ENCODE results near the gene NBEAL2. TPM values are rescaled to one million over a fixed set of nuclear protein-coding genes. Genes with fewer than 3 reads are reported as not detected.

NBEAL2 gene
- total RNA-seq, 1 donor from 2014 or later: 122 TPM

- DNase-seq (ENCODE audit: low spot score): no peak
Observed at GRCh38 chr3:46986055-46986730, 6.7 kb downstream of the NBEAL2 start.

GRCh38 chr3:46986782-46987310 lies 7.4 kb downstream of the NBEAL2 start:
- no peak for DNase-seq (ENCODE audit: low spot score)

- DNase-seq (ENCODE audit: low spot score): no peak
Observed at GRCh38 chr3:46987319-46987742, 7.9 kb downstream of the NBEAL2 start.

- DNase-seq (ENCODE audit: low spot score): peak; percentile 72
Observed at GRCh38 chr3:46987743-46988401, 8.4 kb downstream of the NBEAL2 start.

GRCh38 chr3:46988616-46989015 lies 9.2 kb downstream of the NBEAL2 start:
- DNase-seq (ENCODE audit: low spot score): no peak

GRCh38 chr3:46989146-46989810 lies 9.8 kb downstream of the NBEAL2 start:
- DNase-seq (ENCODE audit: low spot score): no peak

- DNase-seq (ENCODE audit: low spot score): no peak
Observed at GRCh38 chr3:46990573-46991374, 11.3 kb downstream of the NBEAL2 start.

GRCh38 chr3:46991406-46992165 lies 12.1 kb downstream of the NBEAL2 start:
- DNase-seq (ENCODE audit: low spot score): no peak

- no peak for DNase-seq (ENCODE audit: low spot score)
Observed at GRCh38 chr3:46992231-46992630, 12.8 kb downstream of the NBEAL2 start.

- no peak for DNase-seq (ENCODE audit: low spot score)
Observed at GRCh38 chr3:46993292-46993691, 13.8 kb downstream of the NBEAL2 start.

- DNase-seq (ENCODE audit: low spot score): no peak
Observed at GRCh38 chr3:46993986-46994385, 14.5 kb downstream of the NBEAL2 start.

- DNase-seq (ENCODE audit: low spot score): no peak
Observed at GRCh38 chr3:46994801-46995731, 15.6 kb downstream of the NBEAL2 start.

- no peak for DNase-seq (ENCODE audit: low spot score)
Observed at GRCh38 chr3:46995901-46996562, 16.6 kb downstream of the NBEAL2 start.

GRCh38 chr3:46996689-46997452 lies 17.4 kb downstream of the NBEAL2 start:
- DNase-seq (ENCODE audit: low spot score): no peak

- no peak for DNase-seq (ENCODE audit: low spot score)
Observed at GRCh38 chr3:46997453-46998091, 18.1 kb downstream of the NBEAL2 start.

GRCh38 chr3:46998121-46998851 lies 18.8 kb downstream of the NBEAL2 start:
- no peak for DNase-seq (ENCODE audit: low spot score)

GRCh38 chr3:46998852-46999515 lies 19.5 kb downstream of the NBEAL2 start:
- DNase-seq (ENCODE audit: low spot score): no peak
